Neural progenitor cell (in vitro differentiated cells): ENCODE measurements around the gene IRX4. TPM values are rescaled to one million over a fixed set of nuclear protein-coding genes. Genes with fewer than 3 reads are reported as not detected.
A peak's percentile ranks its signal among the peaks of the same experiment; 100 is the strongest.

Experiments used
- DNase-seq: peaks from one replicate; pipeline ENCODE4 v3.0.0-alpha.2; 2016; ENCODE audit warnings: low spot score
- H2AFZ ChIP-seq: fragments of 200-600 bp; sonication (generic); replicated peaks from 2 replicates; pipeline ENCODE4 v1.6.1; 2016; ENCODE audit warnings: antibody characterized with exemption
- H3F3A ChIP-seq: fragments of 200-600 bp; sonication (generic); 2 replicates; pipeline ENCODE4 v1.6.1; 2016; ENCODE audit warnings: antibody characterized with exemption, low read depth
- H3K27ac ChIP-seq: fragments of 200-600 bp; sonication (generic); 2 replicates; pipeline ENCODE4 v1.5.1; 2016; ENCODE audit warnings: mild to moderate bottlenecking
- H3K27me3 ChIP-seq: fragments of 200-600 bp; sonication (generic); 2 replicates; pipeline ENCODE4 v1.6.1; 2016; ENCODE audit warnings: mild to moderate bottlenecking, moderate library complexity
- H3K36me3 ChIP-seq: fragments of 200-600 bp; sonication (generic); 2 replicates; pipeline ENCODE4 v1.5.1; 2016
- H3K4me1 ChIP-seq: fragments of 200-600 bp; sonication (generic); 2 replicates; pipeline ENCODE4 v1.6.1; 2016; ENCODE audit warnings: mixed run types
- H3K4me2 ChIP-seq: fragments of 200-600 bp; sonication (generic); 2 replicates; pipeline ENCODE4 v1.6.1; 2016
- H3K4me3 ChIP-seq: fragments of 200-600 bp; sonication (generic); 2 replicates; pipeline ENCODE4 v1.5.1; 2016
- H3K79me2 ChIP-seq: fragments of 200-600 bp; sonication (generic); 2 replicates; pipeline ENCODE4 v1.6.1; 2016; ENCODE audit warnings: low read depth
- H3K9ac ChIP-seq: fragments of 200-600 bp; sonication (generic); 2 replicates; pipeline ENCODE4 v1.6.1; 2016
- H3K9me3 ChIP-seq: fragments of 200-600 bp; sonication (generic); 2 replicates; pipeline ENCODE4 v1.5.1; 2016; ENCODE audit warnings: low read depth
- H4K20me1 ChIP-seq: fragments of 200-600 bp; sonication (generic); 2 replicates; pipeline ENCODE4 v1.6.1; 2016; ENCODE audit warnings: low read depth
- H3K27ac Mint-ChIP-seq: 3 replicates; pipeline ENCODE4 v1.8.0; 2021; ENCODE audit warnings: mixed read lengths
- H3K27me3 Mint-ChIP-seq: 2 replicates; pipeline ENCODE4 v1.8.0; 2022; ENCODE audit warnings: low read depth, mild to moderate bottlenecking, inconsistent platforms, moderate library complexity, mixed read lengths; ENCODE audit not compliant: insufficient read depth
- H3K36me3 Mint-ChIP-seq: 3 replicates; pipeline ENCODE4 v1.8.0; 2021; ENCODE audit warnings: mixed read lengths
- H3K4me1 Mint-ChIP-seq: 3 replicates; pipeline ENCODE4 v1.8.0; 2021; ENCODE audit warnings: mixed read lengths
- H3K4me3 Mint-ChIP-seq: 3 replicates; pipeline ENCODE4 v1.8.0; 2021; ENCODE audit warnings: mild to moderate bottlenecking, moderate library complexity, mixed read lengths
- H3K9me3 Mint-ChIP-seq: 3 replicates; pipeline ENCODE4 v1.8.0; 2020; ENCODE audit warnings: mixed read lengths
- EZH2 ChIP-seq: fragments of 200-600 bp; sonication (generic); IDR thresholded peaks from 2 replicates; pipeline ENCODE4 v1.6.1; 2017; ENCODE audit warnings: antibody characterized with exemption, mild to moderate bottlenecking, moderate library complexity
- EZH2phosphoT487 ChIP-seq: fragments of 200-600 bp; sonication (generic); IDR thresholded peaks from 2 replicates; pipeline ENCODE4 v1.6.1; 2017; ENCODE audit warnings: antibody characterized with exemption
- total RNA-seq: library from RNA; depleted of rRNA; stranded (reverse); fragments of >200 nt; gene quantifications from 2 replicates; pipeline ENCODE4 v1.2.3, GENCODE V29; 2015; ENCODE audit warnings: low replicate concordance
- TF ChIP-seq, protein P1 (sequence below): fragments of 200-600 bp; sonication (generic); IDR thresholded peaks from 2 replicates; pipeline ENCODE4 v1.5.1; 2017; ENCODE audit warnings: antibody characterized with exemption, mild to moderate bottlenecking

Gene IRX4
- total RNA-seq, 1 donor from 2014 or later, result not detected

DNA sequence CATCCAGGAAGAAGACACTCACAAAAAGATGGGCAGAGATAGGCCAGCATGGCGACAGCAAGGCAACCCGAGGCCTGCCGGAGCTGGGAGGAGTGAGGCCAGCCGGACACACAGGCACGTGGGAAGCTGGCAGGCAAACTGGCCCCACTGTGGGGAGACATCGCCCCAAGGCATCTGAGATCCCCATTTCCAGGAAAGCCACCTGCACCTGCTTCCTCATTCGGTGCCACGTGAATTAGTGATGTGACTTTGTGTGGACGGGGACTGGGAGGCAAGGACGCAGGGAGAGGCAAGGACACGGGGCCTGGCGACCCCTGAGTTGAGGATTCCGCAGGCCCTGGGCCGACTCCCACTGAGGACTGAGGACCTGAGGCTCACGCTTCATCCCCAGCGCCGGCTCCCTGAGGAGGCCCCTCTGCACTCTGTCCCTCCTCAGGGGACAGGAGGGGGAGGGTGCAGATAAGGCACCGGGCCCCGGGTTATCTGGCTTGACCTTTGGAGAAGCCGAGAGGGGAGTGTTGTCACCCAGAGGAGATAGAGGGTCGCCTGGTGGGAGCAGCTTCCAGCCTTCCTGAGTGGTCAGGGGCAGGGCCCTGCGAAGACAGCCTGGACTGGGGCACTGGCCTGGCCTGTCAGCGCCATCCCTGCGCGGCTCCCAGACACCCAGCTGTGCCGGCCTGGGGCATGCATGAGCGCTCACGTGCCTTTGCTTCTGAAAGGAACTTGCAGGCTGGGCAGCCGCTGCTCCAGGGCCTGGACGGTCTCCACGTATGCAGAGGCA is 41.8 kb downstream of the IRX4 start:
- Histone ChIP-seq H3K4me1 (peaks cover 9% of the 10 kb centered on the region), H4K20me1 (no peaks in the 10 kb centered on the region), H3K4me2 (peak overlapping the region; percentile 40), H3K27ac (no peak overlapping the region), H3K36me3 (no peaks in the 10 kb centered on the region), H2AFZ (no peak overlapping the region), H3K9ac (no peak overlapping the region), H3K9me3 (no peaks in the 10 kb centered on the region), H3K79me2 (no peaks in the 10 kb centered on the region), H3K4me3 (no peak overlapping the region), H3F3A (no peaks in the 10 kb centered on the region), H3K27me3 (peaks cover 24% of the 10 kb centered on the region)
- peaks cover 20% of the 10 kb centered on the region for H3K4me1 Mint-ChIP-seq
- H3K4me3 Mint-ChIP-seq, result peak overlapping the region; percentile 51
- TF ChIP-seq EZH2 (no peak), EZH2phosphoT487 (no peak)
- TF ChIP-seq, protein P1, sequence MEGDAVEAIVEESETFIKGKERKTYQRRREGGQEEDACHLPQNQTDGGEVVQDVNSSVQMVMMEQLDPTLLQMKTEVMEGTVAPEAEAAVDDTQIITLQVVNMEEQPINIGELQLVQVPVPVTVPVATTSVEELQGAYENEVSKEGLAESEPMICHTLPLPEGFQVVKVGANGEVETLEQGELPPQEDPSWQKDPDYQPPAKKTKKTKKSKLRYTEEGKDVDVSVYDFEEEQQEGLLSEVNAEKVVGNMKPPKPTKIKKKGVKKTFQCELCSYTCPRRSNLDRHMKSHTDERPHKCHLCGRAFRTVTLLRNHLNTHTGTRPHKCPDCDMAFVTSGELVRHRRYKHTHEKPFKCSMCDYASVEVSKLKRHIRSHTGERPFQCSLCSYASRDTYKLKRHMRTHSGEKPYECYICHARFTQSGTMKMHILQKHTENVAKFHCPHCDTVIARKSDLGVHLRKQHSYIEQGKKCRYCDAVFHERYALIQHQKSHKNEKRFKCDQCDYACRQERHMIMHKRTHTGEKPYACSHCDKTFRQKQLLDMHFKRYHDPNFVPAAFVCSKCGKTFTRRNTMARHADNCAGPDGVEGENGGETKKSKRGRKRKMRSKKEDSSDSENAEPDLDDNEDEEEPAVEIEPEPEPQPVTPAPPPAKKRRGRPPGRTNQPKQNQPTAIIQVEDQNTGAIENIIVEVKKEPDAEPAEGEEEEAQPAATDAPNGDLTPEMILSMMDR, result no peak
- no peaks in the 10 kb centered on the region for H3K9me3 Mint-ChIP-seq
- peak overlapping the region; percentile 44 for H3K27ac Mint-ChIP-seq
- H3K27me3 Mint-ChIP-seq, result peaks cover 10% of the 10 kb centered on the region
- peak; percentile 84 for DNase-seq
- H3K36me3 Mint-ChIP-seq, result no peaks in the 10 kb centered on the region

DNA sequence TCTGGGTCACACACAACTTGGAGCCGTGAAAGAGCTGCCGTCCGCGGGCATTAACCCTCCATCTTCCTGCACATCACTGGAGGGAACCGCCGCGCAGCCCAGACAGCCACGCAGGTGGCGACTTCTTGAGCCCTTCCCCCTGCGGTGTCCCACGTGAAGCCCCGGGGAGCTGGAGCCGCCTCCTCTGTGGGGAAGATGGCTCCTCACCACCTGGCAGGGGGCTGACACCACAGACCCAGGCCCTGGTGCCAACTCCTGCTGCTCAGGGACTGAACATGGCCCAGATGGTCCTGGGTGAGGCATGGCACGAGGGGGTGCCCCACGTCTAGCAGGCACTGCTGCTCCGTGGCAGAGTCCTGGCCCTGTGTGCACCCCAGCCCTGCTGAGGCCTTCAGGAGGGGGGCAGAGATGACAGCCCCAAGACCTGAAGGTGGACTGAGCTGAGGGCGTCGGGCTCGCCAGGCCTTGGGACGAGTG is 42.6 kb downstream of the IRX4 start:
- DNase-seq, result no peak
- TF ChIP-seq EZH2phosphoT487 (no peak), EZH2 (no peak)
- TF ChIP-seq, protein P1, result no peak
- Mint-ChIP-seq H3K4me1 (peaks cover 25% of the 10 kb centered on the region), H3K9me3 (no peaks in the 10 kb centered on the region), H3K27me3 (peaks cover 11% of the 10 kb centered on the region), H3K4me3 (no peak overlapping the region), H3K27ac (no peak overlapping the region), H3K36me3 (no peaks in the 10 kb centered on the region)
- Histone ChIP-seq H3K4me3 (no peak overlapping the region), H2AFZ (no peak overlapping the region), H3K9me3 (no peaks in the 10 kb centered on the region), H3K27me3 (peaks cover 22% of the 10 kb centered on the region), H3K9ac (no peak overlapping the region), H3K4me2 (no peak overlapping the region), H3K4me1 (peaks cover 11% of the 10 kb centered on the region), H3F3A (peaks cover 2% of the 10 kb centered on the region), H4K20me1 (no peaks in the 10 kb centered on the region), H3K27ac (no peak overlapping the region), H3K79me2 (no peaks in the 10 kb centered on the region), H3K36me3 (no peaks in the 10 kb centered on the region)

- no peak for DNase-seq
- no peaks in the 10 kb centered on the region for H3K36me3 ChIP-seq
- TF ChIP-seq EZH2 (no peak), EZH2phosphoT487 (no peak)
- TF ChIP-seq, protein P1, result no peak
- no peaks in the 10 kb centered on the region for H4K20me1 ChIP-seq
- H3K4me1 ChIP-seq, result peaks cover 24% of the 10 kb centered on the region
- peaks cover 10% of the 10 kb centered on the region for H3F3A ChIP-seq
- Mint-ChIP-seq H3K27ac (no peak overlapping the region), H3K27me3 (peaks cover 16% of the 10 kb centered on the region), H3K4me3 (no peak overlapping the region), H3K9me3 (no peaks in the 10 kb centered on the region), H3K36me3 (no peaks in the 10 kb centered on the region), H3K4me1 (peaks cover 38% of the 10 kb centered on the region)
- no peak overlapping the region for H3K9ac ChIP-seq
- H3K79me2 ChIP-seq, result no peaks in the 10 kb centered on the region
- peaks cover 10% of the 10 kb centered on the region for H3K27me3 ChIP-seq
- no peak overlapping the region for H2AFZ ChIP-seq
- H3K9me3 ChIP-seq, result no peaks in the 10 kb centered on the region
- no peak overlapping the region for H3K4me3 ChIP-seq
- H3K27ac ChIP-seq, result no peak overlapping the region
- H3K4me2 ChIP-seq, result no peak overlapping the region
These were observed 44.7 kb downstream of the IRX4 start for GRCh38 chr5:1838013-1838412.
